GM23248 (cell line): ENCODE measurements around the gene GRID2. TPM values are rescaled to one million over a fixed set of nuclear protein-coding genes. Genes with fewer than 3 reads are reported as not detected.

Experiments used
- DNase-seq: peaks from one replicate; pipeline ENCODE4 v3.0.0-alpha.2; 2015
- H2AFZ ChIP-seq: fragments of 200-600 bp; sonication (generic); 2 replicates; pipeline ENCODE4 v1.6.1; 2016; ENCODE audit warnings: antibody characterized with exemption
- H3F3A ChIP-seq: fragments of 200-600 bp; sonication (generic); 2 replicates; pipeline ENCODE4 v1.6.1; 2016; ENCODE audit warnings: mild to moderate bottlenecking, antibody characterized with exemption, mixed run types; ENCODE audit not compliant: insufficient read depth
- H3K27ac ChIP-seq: fragments of 200-600 bp; sonication (generic); 2 replicates; pipeline ENCODE4 v1.5.1; 2016; ENCODE audit warnings: mild to moderate bottlenecking
- H3K27me3 ChIP-seq: fragments of 200-600 bp; sonication (generic); replicated peaks from 2 replicates; pipeline ENCODE4 v1.6.1; 2016; ENCODE audit warnings: mild to moderate bottlenecking; ENCODE audit not compliant: insufficient read depth
- H3K36me3 ChIP-seq: fragments of 200-600 bp; sonication (generic); 2 replicates; pipeline ENCODE4 v1.6.1; 2016; ENCODE audit warnings: low read depth, mild to moderate bottlenecking
- H3K4me1 ChIP-seq: fragments of 200-600 bp; sonication (generic); 2 replicates; pipeline ENCODE4 v1.6.1; 2016; ENCODE audit warnings: mild to moderate bottlenecking; ENCODE audit not compliant: insufficient read depth
- H3K4me2 ChIP-seq: fragments of 200-600 bp; sonication (generic); one replicate; pipeline ENCODE4 v1.6.1; 2016; ENCODE audit warnings: mild to moderate bottlenecking; ENCODE audit not compliant: unreplicated experiment
- H3K4me3 ChIP-seq: fragments of 200-600 bp; sonication (generic); 2 replicates; pipeline ENCODE4 v1.5.1; 2016; ENCODE audit warnings: mild to moderate bottlenecking
- H3K79me2 ChIP-seq: fragments of 200-600 bp; sonication (generic); 2 replicates; pipeline ENCODE4 v1.6.1; 2016; ENCODE audit warnings: mild to moderate bottlenecking; ENCODE audit not compliant: insufficient read depth
- H3K9ac ChIP-seq: fragments of 200-600 bp; sonication (generic); 2 replicates; pipeline ENCODE4 v1.6.1; 2016; ENCODE audit warnings: mild to moderate bottlenecking
- H3K9me2 ChIP-seq: fragments of 200-600 bp; sonication (generic); 2 replicates; pipeline ENCODE4 v1.6.1; 2016; ENCODE audit warnings: mixed run types, mild to moderate bottlenecking, moderate library complexity; ENCODE audit not compliant: insufficient read depth
- H3K9me3 ChIP-seq: fragments of 200-600 bp; sonication (generic); one replicate; pipeline ENCODE4 v1.6.1; 2017; ENCODE audit warnings: low read depth
- H4K20me1 ChIP-seq: fragments of 200-600 bp; sonication (generic); 2 replicates; pipeline ENCODE4 v1.6.0; 2016; ENCODE audit not compliant: insufficient read depth
- EZH2 ChIP-seq: fragments of 200-600 bp; sonication (generic); IDR thresholded peaks from 2 replicates; pipeline ENCODE4 v1.6.1; 2018; ENCODE audit warnings: antibody characterized with exemption, mild to moderate bottlenecking; ENCODE audit not compliant: insufficient read depth, poor library complexity, severe bottlenecking
- EZH2phosphoT487 ChIP-seq: fragments of 200-600 bp; sonication (generic); IDR thresholded peaks from 2 replicates; pipeline ENCODE4 v1.6.1; 2018; ENCODE audit warnings: antibody characterized with exemption, moderate library complexity, mild to moderate bottlenecking, low read depth; ENCODE audit not compliant: insufficient read depth
- WGBS, 2 experiments: methylation state at CpG; one replicate each; pipeline ENCODE4 v1.1.6; 2015 to 2017; ENCODE audit warnings: low lambda C conversion rate in 2 of 2, low coverage in 1 of 2; ENCODE audit errors: missing lambda C conversion rate in 2 of 2; 5-methylcytosine and 5-hydroxymethylcytosine counted together
- in situ Hi-C: fragments of 300-500 bp; cut with MboI; formaldehyde crosslinking; loops from 2 replicates; pipeline ENCODE4 v1.15.0; 2020
- polyA plus RNA-seq: library from polyadenylated mRNA; unstranded; fragments of >200 nt; fragmentation: Nextera tagmentation; extraction: Ambion mirVana; gene quantifications from 2 replicates; pipeline ENCODE4 v1.2.1, GENCODE V29; 2016
- total RNA-seq: library from RNA; depleted of rRNA; stranded (reverse); fragments of >200 nt; shearing (Covaris generic); gene quantifications from 2 replicates; pipeline ENCODE4 v1.2.3, GENCODE V29; 2014

GRID2 gene
- total and polyA plus RNA-seq, 2 experiments from 2014 or later, result not detected

DNA sequence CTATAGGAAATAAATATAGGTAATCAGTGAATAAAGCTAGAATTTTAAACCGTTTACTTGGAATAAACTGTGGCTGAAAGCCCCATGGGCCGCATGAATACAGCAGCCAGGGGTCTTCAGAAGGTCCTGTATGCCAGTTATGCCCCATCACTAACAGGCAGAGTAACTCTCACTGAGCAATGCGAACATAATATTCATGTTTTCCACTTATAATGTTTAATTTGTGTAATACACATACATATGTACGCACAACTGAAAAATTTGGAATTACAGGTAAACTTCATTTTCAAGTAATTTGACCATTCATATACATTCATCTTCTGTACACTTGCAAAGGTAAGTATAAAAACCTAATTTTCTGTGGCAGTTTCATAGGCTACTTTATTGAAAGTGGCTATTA, 998.5 kb downstream of the GRID2 start:
- Histone ChIP-seq H2AFZ (no peak overlapping the region), H4K20me1 (no peaks in the 10 kb centered on the region), H3K9ac (no peak overlapping the region), H3K9me3 (no peaks in the 10 kb centered on the region), H3K4me1 (no peaks in the 10 kb centered on the region), H3K27ac (no peak overlapping the region), H3K79me2 (no peaks in the 10 kb centered on the region), H3K9me2 (no peaks in the 10 kb centered on the region), H3K4me3 (no peak overlapping the region), H3F3A (no peaks in the 10 kb centered on the region), H3K27me3 (no peaks in the 10 kb centered on the region), H3K4me2 (no peak overlapping the region), H3K36me3 (no peaks in the 10 kb centered on the region)
- 64% methylated on average over 4 of the region's 4 CpGs for WGBS, 2 experiments
- no peak for DNase-seq
- in situ Hi-C loops, result no loop called here
- no peak for TF ChIP-seq EZH2phosphoT487
- TF ChIP-seq EZH2, result no peak

DNA sequence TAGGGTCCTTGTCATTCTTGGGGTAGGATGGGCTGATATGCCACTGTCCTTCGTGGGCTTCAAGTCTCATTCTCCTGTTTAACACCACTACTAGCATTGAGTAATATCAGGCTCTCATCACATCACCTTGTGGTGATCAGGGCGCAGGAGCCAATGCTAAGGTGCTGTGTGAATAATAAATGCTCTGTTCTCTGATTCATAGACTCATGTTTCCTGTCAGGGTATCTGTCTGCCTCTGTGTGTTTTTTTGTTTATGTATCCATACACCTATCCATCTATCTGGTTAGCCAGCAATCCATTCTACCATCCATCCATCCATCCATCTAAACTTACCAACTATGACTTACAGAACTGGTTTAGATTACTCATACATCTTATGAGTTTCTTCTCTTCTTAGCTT, 999.7 kb downstream of the GRID2 start:
- no peaks in the 10 kb centered on the region for H4K20me1 ChIP-seq
- no peaks in the 10 kb centered on the region for H3K27me3 ChIP-seq
- no peaks in the 10 kb centered on the region for H3K79me2 ChIP-seq
- H2AFZ ChIP-seq, result no peak overlapping the region
- in situ Hi-C loops, result no loop called here
- H3K36me3 ChIP-seq, result no peaks in the 10 kb centered on the region
- H3K4me3 ChIP-seq, result no peak overlapping the region
- no peak overlapping the region for H3K27ac ChIP-seq
- H3F3A ChIP-seq, result no peaks in the 10 kb centered on the region
- 41% methylated on average over 2 of the region's 2 CpGs for WGBS, 2 experiments
- TF ChIP-seq EZH2 (no peak), EZH2phosphoT487 (no peak)
- H3K9ac ChIP-seq, result no peak overlapping the region
- no peak overlapping the region for H3K4me2 ChIP-seq
- H3K9me3 ChIP-seq, result no peaks in the 10 kb centered on the region
- no peaks in the 10 kb centered on the region for H3K4me1 ChIP-seq
- DNase-seq, result no peak
- H3K9me2 ChIP-seq, result no peaks in the 10 kb centered on the region

DNA sequence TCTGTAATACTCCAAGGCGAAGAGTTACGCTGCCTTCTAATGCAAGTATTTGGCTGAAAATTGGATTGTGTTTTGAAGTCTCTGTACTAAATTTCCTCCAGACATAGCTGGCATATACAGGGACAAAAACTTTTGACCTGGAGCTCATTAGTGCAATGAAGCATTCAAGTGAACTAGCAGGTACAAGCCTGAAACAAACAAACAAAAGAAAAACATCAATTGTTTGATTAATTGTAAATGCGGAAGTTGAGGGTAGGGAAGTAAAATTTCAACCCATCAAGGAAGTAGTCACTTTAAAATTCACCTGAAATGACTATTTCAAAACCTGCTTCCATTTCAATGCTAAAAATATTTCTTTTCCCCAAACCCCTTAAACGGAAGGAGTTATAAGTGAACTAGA, 1008.5 kb downstream of the GRID2 start:
- no peak for TF ChIP-seq EZH2
- TF ChIP-seq EZH2phosphoT487, result no peak
- no peak overlapping the region for H3K9ac ChIP-seq
- 58 to 68% methylated on average over 4 of the region's 4 CpGs for WGBS, 2 experiments
- H3K9me3 ChIP-seq, result no peaks in the 10 kb centered on the region
- no peak overlapping the region for H3K4me3 ChIP-seq
- no peaks in the 10 kb centered on the region for H3K79me2 ChIP-seq
- H3K36me3 ChIP-seq, result no peaks in the 10 kb centered on the region
- H3K4me1 ChIP-seq, result no peaks in the 10 kb centered on the region
- H3K9me2 ChIP-seq, result no peaks in the 10 kb centered on the region
- no peaks in the 10 kb centered on the region for H3F3A ChIP-seq
- H2AFZ ChIP-seq, result no peak overlapping the region
- in situ Hi-C loops, result no loop called here
- no peak for DNase-seq
- H3K4me2 ChIP-seq, result no peak overlapping the region
- H4K20me1 ChIP-seq, result no peaks in the 10 kb centered on the region
- H3K27ac ChIP-seq, result no peak overlapping the region
- H3K27me3 ChIP-seq, result no peaks in the 10 kb centered on the region

DNA sequence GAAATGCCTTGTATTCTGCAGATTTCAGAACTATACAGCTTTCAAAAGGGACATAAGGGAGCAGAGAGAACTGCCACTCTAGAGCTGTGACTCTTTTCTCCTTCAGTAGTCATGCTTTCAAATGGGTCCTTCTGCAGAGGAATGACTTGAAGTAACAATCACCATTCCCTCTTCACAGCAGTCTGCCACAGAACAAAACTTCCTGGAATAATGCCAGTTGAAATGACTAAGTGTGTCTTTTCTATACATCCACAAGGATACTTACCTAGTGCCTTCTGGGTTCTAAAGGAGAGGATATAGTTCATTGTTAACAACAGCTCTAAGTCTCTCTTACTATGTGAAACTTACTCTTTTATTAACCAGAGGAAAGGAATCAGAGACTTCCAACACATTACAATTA, 1009.4 kb downstream of the GRID2 start:
- H3K27ac ChIP-seq, result no peak overlapping the region
- H3F3A ChIP-seq, result no peaks in the 10 kb centered on the region
- H3K9ac ChIP-seq, result no peak overlapping the region
- no peaks in the 10 kb centered on the region for H3K36me3 ChIP-seq
- H3K79me2 ChIP-seq, result no peaks in the 10 kb centered on the region
- no peaks in the 10 kb centered on the region for H3K4me1 ChIP-seq
- TF ChIP-seq EZH2 (no peak), EZH2phosphoT487 (no peak)
- no peak overlapping the region for H2AFZ ChIP-seq
- no peaks in the 10 kb centered on the region for H4K20me1 ChIP-seq
- DNase-seq, result peak; percentile 0
- no peaks in the 10 kb centered on the region for H3K9me3 ChIP-seq
- no peaks in the 10 kb centered on the region for H3K9me2 ChIP-seq
- in situ Hi-C loops, result no loop called here
- H3K4me3 ChIP-seq, result no peak overlapping the region
- no peak overlapping the region for H3K4me2 ChIP-seq
- no peaks in the 10 kb centered on the region for H3K27me3 ChIP-seq

DNA sequence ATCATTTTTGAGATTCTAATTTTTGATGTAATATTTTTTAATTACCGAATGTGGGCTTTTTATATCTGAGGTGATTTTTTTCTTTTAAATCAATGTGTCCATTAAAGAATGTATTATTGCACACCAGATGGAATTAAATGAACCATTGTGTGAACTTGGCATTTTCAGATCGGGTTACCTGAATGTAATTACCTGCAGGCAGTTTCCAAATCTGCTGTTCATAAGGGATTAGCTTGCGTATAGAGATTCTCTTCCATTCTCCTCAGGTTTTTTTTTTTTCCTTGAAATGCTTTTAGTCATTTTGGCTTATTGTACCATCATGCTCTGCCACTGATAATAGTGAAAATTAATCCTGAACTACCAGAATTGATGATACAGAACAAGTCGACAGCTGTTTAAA, 1013.3 kb downstream of the GRID2 start:
- in situ Hi-C loops, result no loop called here

More for the DNA sequence above, 1013.3 kb downstream of the GRID2 start:
- Histone ChIP-seq H3K9me2 (no peaks in the 10 kb centered on the region), H2AFZ (no peak overlapping the region), H3K4me2 (no peak overlapping the region), H3K79me2 (no peaks in the 10 kb centered on the region), H3K9me3 (no peaks in the 10 kb centered on the region), H3K4me1 (no peaks in the 10 kb centered on the region), H3K4me3 (no peak overlapping the region), H3K9ac (no peak overlapping the region), H3F3A (no peaks in the 10 kb centered on the region), H4K20me1 (no peaks in the 10 kb centered on the region), H3K27me3 (no peaks in the 10 kb centered on the region), H3K27ac (no peak overlapping the region), H3K36me3 (no peaks in the 10 kb centered on the region)
- 33 to 50% methylated on average over 4 of the region's 4 CpGs for WGBS, 2 experiments
- TF ChIP-seq EZH2, result no peak
- no peak for TF ChIP-seq EZH2phosphoT487
- no peak for DNase-seq
